ENCODE results near the gene PIK3R6. TPM values are rescaled to one million over a fixed set of nuclear protein-coding genes. Genes with fewer than 3 reads are reported as not detected.

The PIK3R6 gene
- total RNA-seq, 4 donors from 2014 or later = 0.52 to 2.5 (median 1.1) TPM

GRCh38 chr17:8782176-8782575, 85.3 kb downstream of the PIK3R6 start:
- H3K4me3 ChIP-seq (ENCODE audit: low read depth, poor library complexity, severe bottlenecking) = no peak overlapping the region
- intact Hi-C loops (cut with DNase I; ENCODE audit: low total_unique reads) = no loop called here
- no peak for DNase-seq (ENCODE audit: low spot score in 2 of 2)
- WGBS, 2 donors = 72 to 75% methylated on average over 1 of the region's 1 CpG
- no peak for TF ChIP-seq CTCF (IDR thresholded peaks at IDR 0.05)

GRCh38 chr17:8781776-8782175, 85.7 kb downstream of the PIK3R6 start:
- intact Hi-C loops (cut with DNase I; ENCODE audit: low total_unique reads) = no loop called here
- 64 to 68% methylated on average over 4 of the region's 4 CpGs for WGBS, 2 donors
- TF ChIP-seq POLR2A (IDR thresholded peaks at IDR 0.05) = no peak
- no peak for TF ChIP-seq CTCF (IDR thresholded peaks at IDR 0.05)
- no peak overlapping the region for H3K4me3 ChIP-seq (ENCODE audit: low read depth, poor library complexity, severe bottlenecking)
- DNase-seq (ENCODE audit: low spot score in 2 of 2) = no peak

- WGBS, 2 donors = 72 to 73% methylated on average over 1 of the region's 1 CpG
- intact Hi-C loops (cut with DNase I; ENCODE audit: low total_unique reads) = no loop called here
- no peak overlapping the region for H3K4me3 ChIP-seq (ENCODE audit: low read depth, poor library complexity, severe bottlenecking)
- TF ChIP-seq POLR2A (IDR thresholded peaks at IDR 0.05) = no peak
- no peak for DNase-seq (ENCODE audit: low spot score in 2 of 2)
Measured at GRCh38 chr17:8776881-8777280, 90.6 kb downstream of the PIK3R6 start.

GRCh38 chr17:8776248-8776647, 91.2 kb downstream of the PIK3R6 start:
- intact Hi-C loops (cut with DNase I; ENCODE audit: low total_unique reads) = no loop called here
- no peak for TF ChIP-seq CTCF (IDR thresholded peaks at IDR 0.05)
- no peak for TF ChIP-seq POLR2A (IDR thresholded peaks at IDR 0.05)
- no peak overlapping the region for H3K4me3 ChIP-seq (ENCODE audit: low read depth, poor library complexity, severe bottlenecking)
- DNase-seq (ENCODE audit: low spot score in 2 of 2) = no peak

- TF ChIP-seq CTCF (IDR thresholded peaks at IDR 0.05) = no peak
- TF ChIP-seq POLR2A (IDR thresholded peaks at IDR 0.05) = no peak
- WGBS, 2 donors = 88 to 90% methylated on average over 2 of the region's 2 CpGs
- no peak for DNase-seq (ENCODE audit: low spot score in 2 of 2)
- no peak overlapping the region for H3K4me3 ChIP-seq (ENCODE audit: low read depth, poor library complexity, severe bottlenecking)
- intact Hi-C loops (cut with DNase I; ENCODE audit: low total_unique reads) = no loop called here
Measured at GRCh38 chr17:8766731-8767130, 100.7 kb downstream of the PIK3R6 start.

- no peak for TF ChIP-seq POLR2A (IDR thresholded peaks at IDR 0.05)
- no peak for TF ChIP-seq CTCF (IDR thresholded peaks at IDR 0.05)
- 88 to 91% methylated on average over 8 of the region's 8 CpGs for WGBS, 2 donors
- H3K4me3 ChIP-seq (ENCODE audit: low read depth, poor library complexity, severe bottlenecking) = no peak overlapping the region
- no peak for DNase-seq (ENCODE audit: low spot score in 2 of 2)
- intact Hi-C loops (cut with DNase I; ENCODE audit: low total_unique reads) = no loop called here
Measured at GRCh38 chr17:8762012-8762411, 105.5 kb downstream of the PIK3R6 start.
